K562 (cell line): ENCODE results near the gene PSORS1C1. TPM values are rescaled to one million over a fixed set of nuclear protein-coding genes. Genes with fewer than 3 reads are reported as not detected.
A peak's percentile ranks its signal among the peaks of the same experiment; 100 is the strongest.

ENCODE experiments used
- ATAC-seq: fragments of 200-7000 bp; cut with Tn5 transposase; 3 replicates; pipeline ENCODE4 v1.9.1; 2020; ENCODE audit warnings: moderate library complexity
- BruUV-seq: library from RNA; stranded (reverse); fragments of 400-500 nt; replicated peaks from 2 replicates; lab custom pipeline; 2021; lab: Mats Ljungman, UMichigan
- CTCF ChIA-PET: fragments of 300-600 bp; formaldehyde crosslinking; extraction: SDS; loops from one replicate; lab custom pipeline; 2021; ENCODE audit warnings: low intra/inter-chr PET ratio; lab: Yijun Ruan, JAX
- POLR2A ChIA-PET: fragments of 300-600, 350-650 bp; sonication (Branson Sonifier 250); formaldehyde crosslinking; extraction: SDS; loops from one replicate; lab custom pipeline; 2021; ENCODE audit warnings: antibody characterized with exemption, inconsistent platforms; lab: Yijun Ruan, JAX
- DNase-seq, 4 experiments: peaks; one replicate each; pipeline versions ENCODE4 v3.0.0 to v3.0.0-alpha.2; 2011 to 2018; ENCODE audit warnings: low spot score in 3 of 4, mixed read lengths in 3 of 4; ENCODE audit errors: extremely low read depth in 1 of 4
- FAIRE-seq: peaks from 2 replicates; lab custom pipeline; 2011; peaks lifted over from hg19 to GRCh38; lab: Jason Lieb, UNC
- H2AFZ ChIP-seq: 2 replicates; pipeline ENCODE4 v1.6.0; 2011; ENCODE audit warnings: low read depth, low read length, control low read depth, inconsistent platforms
- H3K27ac ChIP-seq: fragments of 200-600 bp; 3 replicates; pipeline ENCODE4 v1.8.0; 2011; ENCODE audit warnings: low read depth, mild to moderate bottlenecking, control low read depth, inconsistent platforms, low read length, moderate library complexity, mixed read lengths; ENCODE audit errors: extremely low read depth
- H3K27me3 ChIP-seq, 2 experiments: fragments of 300-600 bp in 1 of 2; 2 replicates in 1 of 2; 3 replicates in 1 of 2; pipeline versions ENCODE4 v1.6.0 to v1.8.0; 2011; ENCODE audit warnings: inconsistent platforms in 2 of 2, low read length in 2 of 2, mild to moderate bottlenecking in 1 of 2, mixed read lengths in 1 of 2, moderate library complexity in 1 of 2; ENCODE audit not compliant: control insufficient read depth in 2 of 2, insufficient read depth in 2 of 2
- H3K36me3 ChIP-seq: fragments of 300-600 bp; 3 replicates; pipeline ENCODE4 v1.8.0; 2011; ENCODE audit warnings: mild to moderate bottlenecking, low read length, inconsistent platforms; ENCODE audit not compliant: control insufficient read depth, insufficient read depth
- H3K4me1 ChIP-seq, 2 experiments: fragments of 200-600 bp in 1 of 2; replicated peaks in 1 of 2; 2 replicates in 1 of 2; 3 replicates in 1 of 2; pipeline versions ENCODE4 v1.5.1 to v1.8.0; 2011; ENCODE audit warnings: inconsistent platforms in 2 of 2, low read length in 2 of 2, mild to moderate bottlenecking in 1 of 2, mixed read lengths in 1 of 2, moderate library complexity in 1 of 2; ENCODE audit not compliant: control insufficient read depth in 2 of 2, insufficient read depth in 2 of 2
- H3K4me2 ChIP-seq: 2 replicates; pipeline ENCODE4 v1.6.1; 2011; ENCODE audit warnings: low read length, control low read depth, inconsistent platforms, mixed read lengths; ENCODE audit not compliant: insufficient read depth
- H3K4me3 ChIP-seq: fragments of 200-600 bp; sonication (generic), shearing (Covaris generic); 2 replicates; pipeline ENCODE4 v1.5.1; 2016; ENCODE audit warnings: control low read depth, inconsistent platforms
- H3K79me2 ChIP-seq: fragments of 200-600 bp; 3 replicates; pipeline ENCODE4 v1.8.0; 2011; ENCODE audit warnings: low read length, inconsistent platforms; ENCODE audit not compliant: control insufficient read depth, insufficient read depth
- H3K9ac ChIP-seq, 2 experiments: 2 replicates each; pipeline versions ENCODE4 v1.6.0 to v1.6.1; 2011; ENCODE audit warnings: low read depth in 2 of 2, low read length in 2 of 2, control low read depth in 1 of 2, inconsistent platforms in 1 of 2, mild to moderate bottlenecking in 1 of 2, mixed read lengths in 1 of 2; ENCODE audit not compliant: insufficient read depth in 1 of 2
- H3K9me1 ChIP-seq: one replicate; pipeline ENCODE4 v1.6.0; 2011; ENCODE audit warnings: inconsistent platforms, mild to moderate bottlenecking, low read length, moderate library complexity; ENCODE audit not compliant: control insufficient read depth, insufficient read depth
- H3K9me3 ChIP-seq: replicated peaks from 2 replicates; pipeline ENCODE4 v1.5.1; 2011; ENCODE audit warnings: low read depth, low read length, inconsistent platforms; ENCODE audit not compliant: control insufficient read depth, insufficient read depth
- H4K20me1 ChIP-seq: replicated peaks from 2 replicates; pipeline ENCODE4 v1.6.1; 2011; ENCODE audit warnings: low read length, inconsistent platforms, mixed read lengths; ENCODE audit not compliant: control insufficient read depth, insufficient read depth
- MEIS2 ChIP-seq: fragments of 450-650 bp; IDR thresholded peaks from 2 replicates; pipeline ENCODE4 v1.6.1; 2014; ENCODE audit warnings: mild to moderate bottlenecking; ENCODE audit not compliant: partially characterized antibody
- MTA1 ChIP-seq: fragments of 450-650 bp; IDR thresholded peaks from 2 replicates; pipeline ENCODE4 v1.6.1; 2017; ENCODE audit warnings: borderline replicate concordance
- RAD21 ChIP-seq, 2 experiments: fragments of 250-450 bp in 1 of 2; fragments of 450-650 bp in 1 of 2; sonication (Bioruptor Pico) in 1 of 2; formaldehyde crosslinking in 1 of 2; IDR thresholded peaks in 1 of 2; conservative IDR thresholded peaks in 1 of 2; 2 replicates each; pipeline versions ENCODE4 v1.4.0 to v1.8.0; 2020 to 2022; ENCODE audit warnings: mild to moderate bottlenecking in 2 of 2, moderate library complexity in 1 of 2
- SIN3A ChIP-seq, 2 experiments: fragments of 150-350 bp in 1 of 2; IDR thresholded peaks; 2 replicates each; pipeline ENCODE4 v1.6.1; 2011 to 2016; ENCODE audit warnings: borderline replicate concordance in 2 of 2, low read depth in 2 of 2, low read length in 2 of 2, mild to moderate bottlenecking in 2 of 2, moderate library complexity in 2 of 2; ENCODE audit not compliant: control insufficient read depth in 1 of 2
- SLC30A9 ChIP-seq: fragments of 250-450 bp; sonication (Bioruptor Pico); IDR thresholded peaks from 2 replicates; pipeline ENCODE4 v1.8.0; 2022; ENCODE audit warnings: mild to moderate bottlenecking, moderate library complexity
- TEAD2 ChIP-seq: fragments of 450-650 bp; IDR thresholded peaks from 2 replicates; pipeline ENCODE4 v1.6.1; 2016; ENCODE audit warnings: missing genetic modification characterization, control low read depth, missing compliant biosample characterization
- ZNF354B ChIP-seq: fragments of 250-450 bp; sonication (Bioruptor Pico); IDR thresholded peaks from 2 replicates; pipeline ENCODE4 v1.4.0; 2020
- ZNF384 ChIP-seq: IDR thresholded peaks from 2 replicates; pipeline ENCODE4 v1.6.1; 2012; ENCODE audit warnings: low read depth, low read length, improper control_type of control experiment
- ZNF695 ChIP-seq: fragments of 450-650 bp; formaldehyde crosslinking; IDR thresholded peaks from 2 replicates; pipeline ENCODE4 v1.4.0; 2020; ENCODE audit warnings: mild to moderate bottlenecking, moderate library complexity
- WGBS: fragments of 100-300 bp; shearing (Covaris generic); methylation state at CpG from one replicate; pipeline ENCODE4 v1.1.6; 2016; ENCODE audit warnings: low coverage, mixed read lengths; ENCODE audit not compliant: insufficient coverage; ENCODE audit errors: missing lambda C conversion rate; 5-methylcytosine and 5-hydroxymethylcytosine counted together
- in situ Hi-C: fragments of 300-500 bp; cut with MboI; formaldehyde crosslinking; loops from 4 replicates; pipeline ENCODE4 v1.15.0; 2018; ENCODE audit warnings: inconsistent platforms, mixed read lengths
- intact Hi-C: fragments of 100-400 bp; cut with micrococcal nuclease; formaldehyde crosslinking; loops from 2 replicates; pipeline ENCODE4 v1.14.2; 2022
- polyA plus RNA-seq, 8 experiments: library from polyadenylated mRNA; depleted of rRNA in 4 of 8; stranded (reverse) in 5 of 8; unstranded in 3 of 8; fragments of >200 nt; fragmentation: Nextera tagmentation in 2 of 8; fragmentation: Illumina TruSeq in 1 of 8; extraction: Ambion mirVana in 2 of 8; extraction: Trizol in 1 of 8; gene quantifications; 2 replicates each; pipeline versions ENCODE4 v1.2.1 to v1.2.3, GENCODE V29; 2011 to 2014; ENCODE audit warnings: inconsistent platforms in 1 of 8, missing spikeins in 1 of 8
- total RNA-seq, 7 experiments: library from RNA; depleted of rRNA in 6 of 7; stranded (reverse); fragments of >200 nt in 6 of 7; fragmentation: Illumina TruSeq in 2 of 7; extraction: Trizol in 2 of 7; gene quantifications; 2 replicates each; pipeline versions ENCODE4 v1.2.1 to v1.2.3, GENCODE V29; 2011 to 2021; ENCODE audit warnings: low replicate concordance in 1 of 7
- TF ChIP-seq, protein P1 (sequence below): fragments of 250-450 bp; sonication (Bioruptor Pico); IDR thresholded peaks from 2 replicates; pipeline ENCODE4 v1.5.0; 2022; ENCODE audit warnings: mild to moderate bottlenecking
- TF ChIP-seq, protein P2 (sequence below): IDR thresholded peaks from 2 replicates; pipeline ENCODE4 v1.6.1; 2016; ENCODE audit warnings: missing genetic modification characterization, missing compliant biosample characterization

PSORS1C1 gene
- total and polyA plus RNA-seq, 9 of the 15 experiments (the other 6 are each of a cell fraction or from before 2014, with no cell fraction given): 0.11 TPM; not detected in 8

DNA sequence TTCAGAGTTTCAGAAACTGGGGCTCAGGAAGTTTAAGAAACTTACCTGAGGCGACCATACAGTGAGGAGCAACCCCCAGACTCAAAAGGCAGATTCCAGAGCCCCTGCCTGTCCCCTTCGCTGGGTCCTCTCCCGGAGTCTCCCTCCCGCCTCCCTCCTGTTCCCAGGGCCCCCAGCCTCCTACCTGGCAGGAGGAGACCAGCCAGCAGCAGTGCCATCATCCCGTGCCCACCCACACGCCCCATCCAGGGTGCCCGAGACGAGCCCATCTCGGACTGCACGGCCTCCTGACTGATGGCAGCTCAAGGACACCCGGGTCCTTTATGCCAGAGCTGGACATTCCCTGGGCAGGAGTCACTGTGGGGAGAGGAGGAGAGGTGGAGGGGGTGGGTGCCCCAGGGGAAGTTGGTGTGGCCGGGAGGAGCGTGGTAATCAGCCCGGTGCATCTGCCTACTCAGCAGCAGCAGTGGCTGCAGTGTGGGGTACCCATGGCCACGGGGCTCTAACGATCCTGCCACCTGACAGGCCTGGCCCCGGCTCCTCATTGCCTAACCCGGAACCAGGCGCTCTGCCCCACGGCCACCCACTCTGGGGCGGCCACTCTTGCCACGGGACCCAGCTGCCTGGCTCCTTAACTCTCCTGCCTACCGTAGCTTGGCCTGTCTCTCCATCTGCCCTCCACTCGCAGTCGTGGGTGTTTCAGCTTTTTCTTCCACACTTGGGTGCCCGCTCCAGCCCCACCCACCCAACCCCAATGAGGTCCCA is 5.7 kb downstream of the PSORS1C1 start, which contains the start of gene CDSN:
Gene CDSN (minus strand): TSS at position 296 of the 765 bp plus-strand sequence. CDS start 27 bp downstream, at position 269.
- Histone ChIP-seq H3K4me3 (no peak within 1 kb of the TSS), H2AFZ (no peak within 1 kb of the TSS), H3K79me2 (no peaks in the 10 kb centered on the region), H3K27me3 (peaks cover 52 to 86% of the 10 kb centered on the region in 2 experiments)
- TF ChIP-seq RAD21 (CRISPR knock-in tag; conservative IDR thresholded peaks at IDR 0.05 in 1 of 2, IDR thresholded peaks at IDR 0.05 in 1 of 2): no peak
- no peak for TF ChIP-seq SLC30A9
- no peak for TF ChIP-seq TEAD2 (tag)
- no peak for TF ChIP-seq SIN3A (IDR thresholded peaks at IDR 0.05; ENCODE audit: borderline replicate concordance in 2 of 2, control insufficient read depth in 1 of 2, low read depth in 2 of 2, low read length in 2 of 2)
- no peak for TF ChIP-seq ZNF354B (CRISPR knock-in tag)
- TF ChIP-seq, protein P1, sequence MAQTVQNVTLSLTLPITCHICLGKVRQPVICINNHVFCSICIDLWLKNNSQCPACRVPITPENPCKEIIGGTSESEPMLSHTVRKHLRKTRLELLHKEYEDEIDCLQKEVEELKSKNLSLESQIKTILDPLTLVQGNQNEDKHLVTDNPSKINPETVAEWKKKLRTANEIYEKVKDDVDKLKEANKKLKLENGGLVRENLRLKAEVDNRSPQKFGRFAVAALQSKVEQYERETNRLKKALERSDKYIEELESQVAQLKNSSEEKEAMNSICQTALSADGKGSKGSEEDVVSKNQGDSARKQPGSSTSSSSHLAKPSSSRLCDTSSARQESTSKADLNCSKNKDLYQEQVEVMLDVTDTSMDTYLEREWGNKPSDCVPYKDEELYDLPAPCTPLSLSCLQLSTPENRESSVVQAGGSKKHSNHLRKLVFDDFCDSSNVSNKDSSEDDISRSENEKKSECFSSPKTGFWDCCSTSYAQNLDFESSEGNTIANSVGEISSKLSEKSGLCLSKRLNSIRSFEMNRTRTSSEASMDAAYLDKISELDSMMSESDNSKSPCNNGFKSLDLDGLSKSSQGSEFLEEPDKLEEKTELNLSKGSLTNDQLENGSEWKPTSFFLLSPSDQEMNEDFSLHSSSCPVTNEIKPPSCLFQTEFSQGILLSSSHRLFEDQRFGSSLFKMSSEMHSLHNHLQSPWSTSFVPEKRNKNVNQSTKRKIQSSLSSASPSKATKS (CRISPR knock-in tag): no peak
- TF ChIP-seq MTA1: no peak
- TF ChIP-seq ZNF384: no peak
- TF ChIP-seq, protein P2, sequence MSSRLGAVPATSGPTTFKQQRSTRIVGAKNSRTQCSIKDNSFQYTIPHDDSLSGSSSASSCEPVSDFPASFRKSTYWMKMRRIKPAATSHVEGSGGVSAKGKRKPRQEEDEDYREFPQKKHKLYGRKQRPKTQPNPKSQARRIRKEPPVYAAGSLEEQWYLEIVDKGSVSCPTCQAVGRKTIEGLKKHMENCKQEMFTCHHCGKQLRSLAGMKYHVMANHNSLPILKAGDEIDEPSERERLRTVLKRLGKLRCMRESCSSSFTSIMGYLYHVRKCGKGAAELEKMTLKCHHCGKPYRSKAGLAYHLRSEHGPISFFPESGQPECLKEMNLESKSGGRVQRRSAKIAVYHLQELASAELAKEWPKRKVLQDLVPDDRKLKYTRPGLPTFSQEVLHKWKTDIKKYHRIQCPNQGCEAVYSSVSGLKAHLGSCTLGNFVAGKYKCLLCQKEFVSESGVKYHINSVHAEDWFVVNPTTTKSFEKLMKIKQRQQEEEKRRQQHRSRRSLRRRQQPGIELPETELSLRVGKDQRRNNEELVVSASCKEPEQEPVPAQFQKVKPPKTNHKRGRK (tag): no peak
- no peak for TF ChIP-seq MEIS2
- TF ChIP-seq ZNF695: no peak
- TF ChIP-seq, all 486 proteins: peak for 0
- peak within 1 kb of the TSS in 1 of 2 experiments; percentile 6; a peak in 1 of 4 replicates for H3K9ac ChIP-seq
- H3K27ac ChIP-seq: no peak within 1 kb of the TSS
- FAIRE-seq: no peak
- H3K4me2 ChIP-seq: no peak within 1 kb of the TSS
- in situ Hi-C loops: no loop called here
- intact Hi-C loops: no loop called here
- no peaks in the 10 kb centered on the region for H3K9me1 ChIP-seq
- no peaks in the 10 kb centered on the region for H3K9me3 ChIP-seq
- under 1% methylated on average over 26 of the region's 26 CpGs for WGBS
- no TSS peak for BruUV-seq
- ChIA-PET POLR2A (interaction anchor here (0.7 kb wide), 1 partner anchor 38 kb away, joined by 3 read pairs; no protein-coding TSS in a partner anchor), CTCF (no interaction called here)
- H3K36me3 ChIP-seq: no peaks in the 10 kb centered on the region
- peaks cover 0 to 16% of the 10 kb centered on the region in 2 experiments; a peak in 3 of 5 replicates for H3K4me1 ChIP-seq
- DNase-seq: no peak
- H4K20me1 ChIP-seq: peaks cover 3% of the 10 kb centered on the region; the same call in 1 of the 2 replicates
- no peak for ATAC-seq
